Posterior cingulate gyrus (tissue), 11 donors: ENCODE results near the gene IL6R.
A peak's percentile ranks its signal among the peaks of the same experiment; 100 is the strongest.

Source experiments
- DNase-seq, 10 donors: peaks; one replicate each; pipeline versions ENCODE4 v3.0.0 to v3.0.0-alpha.2; 2020 to 2021; ENCODE audit warnings: mixed read lengths in 3 of 10
- intact Hi-C: fragments of 100-400 bp; cut with DNase I; formaldehyde crosslinking; loops from one replicate; pipeline ENCODE4 v1.15.1; 2023

The IL6R gene

GRCh38 chr1:154442006-154442740 is 37.0 kb downstream of the IL6R start:
- intact Hi-C loops, result no loop called here
- peak in 2 of 10 donors; percentile 18 to 74 for DNase-seq

GRCh38 chr1:154443274-154444013 is 38.3 kb downstream of the IL6R start:
- peak in 2 of 10 donors; percentile 42 to 49 for DNase-seq
- intact Hi-C loops, result no loop called here

GRCh38 chr1:154445040-154445472 is 39.9 kb downstream of the IL6R start:
- DNase-seq, result peak in 1 of 10 donors; percentile 41
- intact Hi-C loops, result no loop called here

GRCh38 chr1:154446292-154446691 is 41.1 kb downstream of the IL6R start:
- peak in 1 of 10 donors; percentile 27 for DNase-seq
- intact Hi-C loops, result no loop called here

GRCh38 chr1:154446789-154447188 is 41.6 kb downstream of the IL6R start:
- DNase-seq, result peak in 1 of 10 donors; percentile 14

GRCh38 chr1:154448331-154448811 is 43.2 kb downstream of the IL6R start:
- DNase-seq, result peak in 1 of 10 donors; percentile 24
- intact Hi-C loops, result no loop called here

More at GRCh38 chr1:154446789-154447188, 41.6 kb downstream of the IL6R start:
- intact Hi-C loops, result no loop called here

GRCh38 chr1:154453161-154453560 is 48.0 kb downstream of the IL6R start:
- peak in 3 of 10 donors; percentile 45 to 80 (median 59) for DNase-seq
- intact Hi-C loops, result no loop called here

GRCh38 chr1:154453574-154454352 is 48.6 kb downstream of the IL6R start:
- DNase-seq, result peak in 1 of 10 donors; percentile 5

GRCh38 chr1:154454386-154455120 is 49.4 kb downstream of the IL6R start:
- peak in 1 of 10 donors; percentile 32 for DNase-seq
- intact Hi-C loops, result no loop called here

More at GRCh38 chr1:154453574-154454352, 48.6 kb downstream of the IL6R start:
- intact Hi-C loops, result no loop called here

GRCh38 chr1:154456631-154457030 is 51.5 kb downstream of the IL6R start:
- DNase-seq, result no peak
- intact Hi-C loops, result no loop called here

- intact Hi-C loops, result no loop called here
- no peak for DNase-seq
Observed at GRCh38 chr1:154459080-154459479, 53.9 kb downstream of the IL6R start.

GRCh38 chr1:154460695-154461260 is 55.6 kb downstream of the IL6R start:
- no peak for DNase-seq
- intact Hi-C loops, result loop anchor here (10.0 kb wide), 1 partner anchor 56 kb away; the partner anchor contains the start of gene IL6R

- no peak for DNase-seq
- intact Hi-C loops, result loop anchor here (10.0 kb wide), 1 partner anchor 59 kb away; the partner anchor contains the start of gene IL6R
Observed at GRCh38 chr1:154463512-154463990, 58.4 kb downstream of the IL6R start.

- intact Hi-C loops, result loop anchor here (5.0 to 10.0 kb wide), 2 partner anchors 61 to 113 kb away; partner anchors contain the start of gene IL6R
- DNase-seq, result peak in 1 of 10 donors; percentile 49
Observed at GRCh38 chr1:154465621-154466195, 60.6 kb downstream of the IL6R start.

GRCh38 chr1:154466206-154466605 is 61.1 kb downstream of the IL6R start:
- intact Hi-C loops, result loop anchor here (5.0 to 10.0 kb wide), 2 partner anchors 61 to 114 kb away; partner anchors contain the start of gene IL6R
- no peak for DNase-seq

- intact Hi-C loops, result loop anchor here (5.0 to 10.0 kb wide), 2 partner anchors 62 to 115 kb away; partner anchors contain the start of gene IL6R
- DNase-seq, result peak in 2 of 10 donors; percentile 13 to 81
Observed at GRCh38 chr1:154466921-154467417, 61.8 kb downstream of the IL6R start.

- intact Hi-C loops, result loop anchor here (5.0 to 10.0 kb wide), 2 partner anchors 63 to 115 kb away; partner anchors contain the start of gene IL6R
Observed at GRCh38 chr1:154467434-154468102, 62.4 kb downstream of the IL6R start.

More at GRCh38 chr1:154467434-154468102, 62.4 kb downstream of the IL6R start:
- peak in 1 of 10 donors; percentile 8 for DNase-seq
